CD4-positive, alpha-beta T cell treated with Interleukin-4 for 1 hour (primary cell): Measurements from ENCODE around the gene SUPT3H.

Experiments used
- DNase-seq, 2 donors: peaks; one replicate each; pipeline ENCODE4 v3.0.0-alpha.2; 2020 to 2022

SUPT3H gene

DNA sequence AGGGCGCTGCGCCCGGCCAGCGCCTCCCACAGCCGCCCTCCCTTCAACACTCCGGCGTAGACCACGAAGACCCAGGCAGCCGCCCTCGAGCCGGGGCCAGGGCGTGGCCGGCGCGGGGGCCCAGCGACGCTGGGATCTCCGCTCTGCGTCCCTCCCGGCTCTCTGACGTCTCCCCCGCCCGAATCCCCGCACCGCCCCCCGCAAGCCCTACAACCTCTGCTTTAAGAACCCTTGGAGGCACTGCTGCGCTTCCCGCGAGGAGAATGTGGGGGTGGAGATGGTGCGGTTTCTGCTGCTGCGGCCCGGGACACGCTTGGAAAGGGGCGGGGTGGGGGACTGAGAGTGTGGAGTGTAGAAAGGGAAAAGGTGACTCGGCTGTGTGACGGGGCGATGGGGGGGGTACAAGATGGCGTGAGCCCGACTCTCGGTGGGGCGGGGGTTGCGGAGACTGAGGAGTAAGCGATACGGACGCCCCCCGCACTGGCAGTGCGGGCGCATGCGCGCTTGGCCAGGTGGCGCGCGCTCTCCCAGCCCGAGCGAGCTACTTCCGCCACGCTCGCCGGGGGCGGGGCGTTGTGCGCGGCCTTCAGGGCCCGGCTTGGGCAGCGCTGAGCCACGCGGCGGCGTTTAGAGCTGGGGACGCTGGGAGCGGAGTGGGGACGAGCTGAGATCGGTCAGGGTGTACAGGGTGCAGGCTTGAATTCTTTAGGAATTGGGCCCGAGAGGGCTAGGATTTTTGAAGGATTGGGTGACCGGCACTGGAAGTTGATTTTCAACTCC is at the start of gene SUPT3H:
Gene SUPT3H (minus strand): TSS at position 381 of the 780 bp plus-strand sequence.
- peak; percentile 91 to 93 for DNase-seq

DNA sequence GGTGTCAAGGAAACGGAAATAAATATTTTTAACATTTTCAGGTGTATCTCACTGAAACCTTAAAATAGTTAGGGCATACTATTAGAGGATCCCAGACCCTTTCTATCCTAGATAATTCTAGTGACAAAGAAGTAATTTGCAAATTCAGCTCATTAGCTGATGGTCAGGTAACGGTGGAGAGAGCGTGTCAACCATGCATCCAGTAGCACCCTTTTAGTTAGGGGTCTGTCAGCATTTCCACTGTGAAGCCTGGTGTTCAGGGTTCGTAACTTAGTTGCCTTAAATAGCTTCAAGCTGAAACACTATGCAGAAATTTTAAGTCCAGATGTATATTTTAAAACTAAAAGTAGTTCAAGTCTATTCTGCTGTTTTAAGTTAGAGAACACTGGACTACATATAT is 48.5 kb upstream of the SUPT3H start:
- no peak for DNase-seq

GRCh38 chr6:45424451-45424861 is 46.7 kb upstream of the SUPT3H start:
- no peak for DNase-seq

GRCh38 chr6:45423824-45424450 is 46.2 kb upstream of the SUPT3H start:
- no peak for DNase-seq

GRCh38 chr6:45423111-45423823 is 45.5 kb upstream of the SUPT3H start:
- peak in 1 of 2 donors; percentile 19 for DNase-seq

- DNase-seq: peak; percentile 53 to 65
These were observed 44.9 kb upstream of the SUPT3H start for GRCh38 chr6:45422503-45423110.

- DNase-seq: peak; percentile 43 to 52
These were observed 44.2 kb upstream of the SUPT3H start for GRCh38 chr6:45421709-45422502.

DNA sequence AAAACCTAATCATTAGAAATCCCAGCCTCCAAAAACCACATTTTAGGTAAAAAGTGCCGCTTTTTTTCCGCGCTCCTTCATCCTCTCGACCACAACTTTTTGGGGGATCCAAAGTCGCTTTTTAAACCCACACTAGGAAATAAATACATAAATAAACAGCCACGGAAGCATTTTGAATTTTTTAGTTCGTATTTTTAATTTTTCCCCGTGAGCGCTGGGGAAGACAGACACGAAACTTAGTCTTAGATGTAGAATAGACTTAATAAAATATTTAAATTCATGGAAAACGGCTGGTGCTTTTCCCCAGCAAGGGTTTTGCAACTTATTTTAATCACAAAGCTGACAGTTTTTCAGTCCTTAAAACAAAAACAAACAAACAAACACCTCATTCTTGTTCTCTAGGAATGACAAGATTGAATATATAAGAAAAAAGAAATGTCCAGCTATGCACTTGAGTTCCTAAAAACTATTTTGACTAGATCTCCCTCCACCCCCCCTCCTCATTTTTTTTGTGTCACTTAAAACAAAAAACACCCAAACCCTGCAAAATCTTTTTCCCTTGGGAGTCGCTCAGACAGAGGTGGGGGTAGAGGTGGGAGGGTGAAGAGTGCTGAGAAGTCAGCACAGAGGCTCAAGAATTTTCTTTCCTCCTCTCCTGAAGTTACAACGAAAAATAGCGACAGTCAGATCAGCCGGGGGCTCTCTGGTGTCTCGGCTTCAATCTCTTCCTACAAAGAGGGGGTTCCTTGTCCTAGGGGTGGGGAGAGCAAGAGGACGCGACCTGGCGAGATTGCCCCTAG is 43.4 kb upstream of the SUPT3H start:
- no peak for DNase-seq

- peak; percentile 47 to 70 for DNase-seq
These were observed 42.6 kb upstream of the SUPT3H start for GRCh38 chr6:45420083-45420908.

DNA sequence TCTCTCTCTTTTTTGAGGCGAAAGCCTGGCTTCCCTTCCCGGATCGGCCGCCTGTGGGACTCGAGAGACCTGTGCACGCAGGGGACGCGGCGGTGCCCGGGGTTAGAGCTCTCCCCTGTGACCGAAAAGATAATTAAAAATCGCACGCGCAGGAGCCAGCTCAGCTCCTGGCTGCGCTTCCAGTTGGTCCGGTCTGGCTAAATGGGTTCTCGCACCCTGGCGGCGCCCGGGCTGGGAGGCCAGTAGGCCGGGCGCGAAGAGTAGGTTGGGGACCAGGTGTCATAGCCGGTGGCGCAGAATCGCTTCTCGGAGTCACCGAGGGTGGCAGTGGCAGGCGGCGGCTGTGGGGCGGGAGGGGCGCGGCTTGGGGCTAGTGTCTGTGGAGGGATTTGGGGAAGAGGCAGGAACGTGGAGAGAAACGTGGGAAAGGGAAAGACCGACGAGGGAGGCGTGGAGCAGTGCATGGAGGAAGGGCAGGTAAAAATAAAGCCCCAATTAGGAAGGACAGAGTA is 41.9 kb upstream of the SUPT3H start:
- peak; percentile 60 to 66 for DNase-seq

- no peak for DNase-seq
These were observed 39.7 kb upstream of the SUPT3H start for GRCh38 chr6:45417436-45417835.

DNA sequence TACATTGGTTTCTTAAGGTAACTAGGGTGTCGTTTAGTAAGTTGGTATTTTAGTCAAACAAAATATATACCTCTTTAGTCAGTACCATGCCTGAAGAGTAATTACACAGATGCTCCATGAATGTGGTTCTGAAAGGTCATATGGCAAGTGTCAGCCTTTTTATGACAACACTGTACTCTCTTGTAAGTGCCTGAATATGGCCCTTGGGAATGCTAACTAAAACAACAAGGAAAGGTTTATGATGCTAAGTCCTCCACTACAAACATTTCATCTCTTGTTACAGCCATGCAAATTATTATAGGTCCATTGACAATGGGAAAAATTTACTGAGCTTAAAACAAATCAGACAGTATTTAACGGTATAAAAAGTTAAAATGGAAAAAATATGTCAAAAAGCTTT is 39.0 kb upstream of the SUPT3H start:
- no peak for DNase-seq

GRCh38 chr6:45415788-45416518 is 38.2 kb upstream of the SUPT3H start:
- no peak for DNase-seq

GRCh38 chr6:45415315-45415714 is 37.6 kb upstream of the SUPT3H start:
- DNase-seq: no peak

GRCh38 chr6:45411959-45412358 is 34.2 kb upstream of the SUPT3H start:
- no peak for DNase-seq

DNA sequence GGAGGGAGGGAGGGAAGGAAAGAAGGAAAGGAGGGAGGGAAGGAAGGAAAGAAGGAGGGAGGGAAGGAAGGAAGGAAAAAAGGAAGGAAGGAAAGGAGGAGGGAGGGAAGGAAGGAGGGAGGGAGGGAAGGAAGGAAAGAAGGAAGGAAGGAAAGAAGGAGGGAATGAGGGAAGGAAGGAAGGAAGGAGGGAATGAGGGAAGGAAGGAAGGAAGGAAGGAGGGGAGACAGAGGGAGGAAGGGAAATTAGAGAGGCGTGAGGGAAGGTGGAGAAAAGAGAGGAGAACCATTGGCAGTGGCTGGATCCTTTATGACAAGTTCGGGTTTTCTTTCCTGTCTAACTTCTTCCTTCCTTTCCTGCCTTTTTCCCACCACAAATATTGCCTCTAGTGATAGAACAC is 22.3 kb upstream of the SUPT3H start:
- DNase-seq: no peak

DNA sequence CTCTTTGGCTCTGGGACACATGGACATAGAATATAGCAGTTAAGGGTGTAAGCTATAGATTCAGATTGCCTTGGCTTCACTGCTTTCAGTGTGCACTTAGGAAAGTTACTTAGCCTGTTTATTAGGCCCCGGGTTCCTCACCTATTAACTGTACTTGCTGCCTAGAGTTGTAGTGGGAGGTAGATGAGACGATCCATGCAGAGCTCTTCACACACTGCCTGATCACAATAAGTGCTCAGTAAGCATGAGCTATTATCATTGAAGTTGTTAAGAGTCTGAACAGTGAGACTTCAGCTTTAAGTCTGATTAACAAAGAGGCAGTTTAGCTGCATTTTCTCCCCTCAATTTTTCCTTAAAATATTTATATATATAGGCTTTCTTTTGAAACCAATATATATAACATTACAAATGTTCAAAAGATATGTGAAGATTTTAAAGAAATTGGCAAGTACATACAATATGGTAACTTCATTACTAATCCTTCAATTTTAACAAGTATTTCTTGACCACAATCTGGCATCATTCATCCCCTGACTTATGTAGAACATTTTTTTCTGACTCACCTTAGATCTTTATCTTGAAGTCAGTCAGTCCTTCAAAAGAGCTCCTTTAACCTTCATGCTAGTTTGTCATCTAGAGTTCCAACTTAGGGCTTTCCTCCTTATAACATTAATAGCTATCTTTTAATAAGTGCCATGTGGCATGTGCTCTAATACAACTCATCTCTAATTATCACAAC is 20.5 kb upstream of the SUPT3H start:
- DNase-seq: no peak

GRCh38 chr6:45394586-45395095 is 16.9 kb upstream of the SUPT3H start:
- DNase-seq: no peak

GRCh38 chr6:45388328-45388727 is 10.6 kb upstream of the SUPT3H start:
- no peak for DNase-seq
